ENCODE measurements around the gene FNDC11.
"Not testable (repeated sequence)": the region's sequence is repeated elsewhere in the genome, so short reads cannot be mapped to it uniquely, and the experiment has no call there.

The FNDC11 gene

GRCh38 chr20:63601679-63602078 is 47.7 kb downstream of the FNDC11 start:
- DNase-seq (ENCODE audit: low read depth), result not testable (repeated sequence)

GRCh38 chr20:63602321-63602720 is 48.4 kb downstream of the FNDC11 start:
- no peak for DNase-seq (ENCODE audit: low read depth)
